ENCODE data around the gene LILRA2.
"Not testable (repeated sequence)": the region's sequence is repeated elsewhere in the genome, so short reads cannot be mapped to it uniquely, and the experiment has no call there.

Gene LILRA2

GRCh38 chr19:54573330-54573872 is at the start of gene LILRA2:
LILRA2 (plus strand) TSS chr19:54573790; CDS start chr19:54573879, 89 bp downstream.
- DNase-seq (ENCODE audit: low read depth) = no peak

DNA sequence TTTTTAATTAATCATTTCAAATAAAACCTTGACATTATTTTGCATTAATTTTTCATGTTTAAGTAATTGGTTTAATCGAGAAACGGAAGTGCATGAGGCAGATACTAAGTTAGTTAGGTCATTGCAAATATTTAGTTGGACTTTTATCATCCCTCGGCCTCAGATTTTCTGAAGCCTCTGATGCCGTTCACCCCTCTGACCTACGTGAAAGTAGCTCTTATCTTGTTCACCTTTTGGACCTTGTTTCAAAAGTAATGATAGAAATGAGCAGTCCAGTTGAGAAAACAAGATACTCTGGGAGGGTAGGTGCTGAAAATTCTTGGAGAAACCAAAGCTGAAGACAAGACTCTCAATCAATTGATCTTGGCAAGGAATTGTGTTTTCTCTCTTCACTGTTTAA is 48.0 kb upstream of the LILRA2 start:
- no peak for DNase-seq (ENCODE audit: low read depth)

GRCh38 chr19:54526972-54527371 is 46.6 kb upstream of the LILRA2 start:
- DNase-seq (ENCODE audit: low read depth) = no peak

GRCh38 chr19:54530866-54531265 is 42.7 kb upstream of the LILRA2 start:
- DNase-seq (ENCODE audit: low read depth) = no peak

DNA sequence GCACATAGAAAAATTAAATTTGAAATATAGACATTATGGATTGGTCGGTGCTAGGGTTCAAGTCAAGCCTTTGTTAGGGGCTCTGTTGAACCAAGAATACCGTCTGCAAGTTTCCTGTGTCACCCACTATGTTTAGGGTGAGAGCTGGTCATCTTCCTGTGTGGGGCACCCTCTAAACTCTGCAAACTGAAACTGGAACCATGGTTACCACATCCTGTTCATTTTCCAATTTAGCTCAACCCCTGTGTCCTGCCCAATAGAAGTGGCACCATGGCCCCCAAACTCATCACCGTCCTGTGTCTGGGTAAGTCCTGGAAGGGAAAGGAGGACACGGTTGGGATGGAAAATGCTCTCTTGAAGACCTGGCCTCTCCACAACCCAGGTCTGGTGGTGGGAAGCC is 41.1 kb upstream of the LILRA2 start:
- DNase-seq (ENCODE audit: low read depth) = no peak

- DNase-seq (ENCODE audit: low read depth) = no peak
Measured at GRCh38 chr19:54533476-54533875, 40.1 kb upstream of the LILRA2 start.

DNA sequence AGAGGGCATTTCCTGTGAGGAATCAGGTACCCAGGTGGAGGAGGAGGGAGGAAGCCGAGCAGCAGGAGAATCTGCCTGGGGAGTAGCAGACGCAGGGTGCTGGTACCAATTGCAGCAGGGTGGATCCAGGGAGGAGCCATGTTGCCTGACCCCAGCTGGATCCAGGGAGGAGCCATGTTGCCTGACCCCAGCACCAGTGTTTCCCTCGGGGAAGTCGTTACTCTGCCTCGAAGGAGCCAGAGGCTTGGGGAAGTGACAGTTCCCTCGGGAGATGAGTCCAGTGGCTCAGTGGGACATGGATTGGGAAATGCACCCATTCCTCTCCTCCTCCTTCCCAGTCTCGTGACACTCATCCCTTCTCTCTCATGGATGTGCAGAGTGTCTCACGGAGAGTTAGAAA is 39.4 kb upstream of the LILRA2 start:
- no peak for DNase-seq (ENCODE audit: low read depth)

DNA sequence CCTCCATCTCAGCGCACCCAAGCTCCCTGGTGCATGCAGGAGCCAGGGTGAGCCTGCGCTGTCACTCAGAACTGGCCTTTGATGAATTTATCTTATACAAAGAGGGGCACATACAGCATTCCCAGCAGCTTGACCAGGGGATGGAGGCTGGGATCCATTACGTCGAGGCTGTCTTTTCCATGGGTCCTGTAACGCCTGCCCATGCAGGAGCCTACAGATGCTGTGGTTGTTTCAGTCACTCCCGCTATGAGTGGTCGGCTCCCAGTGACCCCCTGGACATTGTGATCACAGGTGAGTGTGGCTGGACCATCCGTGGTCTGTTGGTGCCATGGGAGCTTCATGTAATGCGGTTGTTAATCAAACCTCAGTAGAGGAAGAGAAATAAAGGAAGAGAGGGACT is 38.0 kb upstream of the LILRA2 start:
- DNase-seq (ENCODE audit: low read depth) = no peak

DNA sequence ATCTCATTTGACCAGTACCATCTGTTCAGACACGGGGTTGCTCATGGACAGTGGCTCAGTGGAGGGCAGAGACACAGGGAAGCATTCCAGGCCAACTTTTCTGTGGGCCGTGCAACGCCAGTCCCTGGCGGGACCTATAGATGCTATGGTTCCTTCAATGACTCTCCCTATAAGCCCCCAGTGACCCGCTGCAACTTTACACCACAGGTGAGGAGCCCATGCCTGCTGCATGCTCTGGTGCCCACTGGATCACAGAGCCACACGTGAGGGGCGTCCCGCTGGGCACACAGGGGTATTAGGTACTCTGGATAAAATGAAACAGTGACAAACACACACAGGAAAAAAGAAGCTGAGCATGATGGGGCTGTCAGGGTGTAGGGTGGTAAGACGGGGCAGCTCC is 36.6 kb upstream of the LILRA2 start:
- no peak for DNase-seq (ENCODE audit: low read depth)

DNA sequence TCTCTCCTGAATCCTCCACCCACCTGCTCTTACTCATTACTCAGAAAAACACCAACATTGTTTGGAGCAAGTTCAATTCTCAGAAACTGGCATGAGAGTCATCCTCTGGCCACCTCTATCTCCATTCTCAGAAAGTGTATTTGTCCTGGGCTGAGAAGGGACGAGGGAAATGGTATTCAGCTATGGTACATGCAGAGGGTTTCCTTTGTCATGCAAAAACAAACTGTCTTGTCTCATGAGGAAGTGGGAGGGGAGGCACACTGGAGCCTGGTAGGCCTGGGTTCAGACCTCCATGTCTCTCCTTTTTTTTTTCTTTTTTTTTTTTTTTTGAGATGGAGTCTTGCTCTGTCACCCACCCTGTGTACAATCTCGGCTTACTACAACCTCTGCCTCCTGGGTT is 31.9 kb upstream of the LILRA2 start:
- DNase-seq (ENCODE audit: low read depth) = no peak

GRCh38 chr19:54548806-54549205 is 24.8 kb upstream of the LILRA2 start:
- DNase-seq (ENCODE audit: low read depth) = no peak

DNA sequence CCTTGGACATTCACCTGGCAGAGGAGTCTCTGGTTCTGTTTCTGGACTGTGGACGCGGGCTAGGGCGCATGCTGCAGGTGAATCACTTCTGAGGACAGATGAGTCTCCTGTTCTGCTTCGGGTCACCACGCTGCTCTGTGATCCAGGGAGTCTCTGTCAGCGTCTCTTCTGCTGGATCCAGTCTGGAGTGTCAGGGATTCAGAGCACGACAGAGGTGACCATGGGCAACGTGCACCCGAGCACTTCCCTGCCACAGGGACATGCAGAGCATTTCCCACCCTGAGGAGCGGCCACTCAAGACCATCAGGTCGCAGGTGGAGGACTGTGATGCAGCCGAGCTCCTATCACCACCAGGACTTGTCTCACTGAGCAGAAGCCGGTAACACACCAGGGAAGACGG is 24.4 kb upstream of the LILRA2 start:
- no peak for DNase-seq (ENCODE audit: low read depth)

DNA sequence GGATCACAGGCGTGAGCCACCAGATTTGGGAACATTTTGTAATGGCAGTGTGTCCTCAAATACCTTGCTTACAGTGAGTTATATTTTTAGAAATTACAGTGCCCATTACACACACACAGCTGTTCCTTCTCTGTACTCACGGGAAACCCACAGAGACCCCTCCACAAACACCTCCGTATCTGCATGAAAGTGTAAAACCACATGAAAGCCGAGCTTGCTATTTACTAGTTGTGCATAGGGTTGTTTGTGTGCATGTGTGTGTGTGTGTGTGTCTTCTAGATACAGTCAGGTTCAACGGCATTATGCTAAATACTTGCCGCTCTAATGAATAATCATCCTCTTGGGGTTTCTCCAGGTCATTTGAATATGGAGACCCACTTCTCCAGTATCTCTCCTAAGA is 22.3 kb upstream of the LILRA2 start:
- DNase-seq (ENCODE audit: low read depth) = no peak

DNA sequence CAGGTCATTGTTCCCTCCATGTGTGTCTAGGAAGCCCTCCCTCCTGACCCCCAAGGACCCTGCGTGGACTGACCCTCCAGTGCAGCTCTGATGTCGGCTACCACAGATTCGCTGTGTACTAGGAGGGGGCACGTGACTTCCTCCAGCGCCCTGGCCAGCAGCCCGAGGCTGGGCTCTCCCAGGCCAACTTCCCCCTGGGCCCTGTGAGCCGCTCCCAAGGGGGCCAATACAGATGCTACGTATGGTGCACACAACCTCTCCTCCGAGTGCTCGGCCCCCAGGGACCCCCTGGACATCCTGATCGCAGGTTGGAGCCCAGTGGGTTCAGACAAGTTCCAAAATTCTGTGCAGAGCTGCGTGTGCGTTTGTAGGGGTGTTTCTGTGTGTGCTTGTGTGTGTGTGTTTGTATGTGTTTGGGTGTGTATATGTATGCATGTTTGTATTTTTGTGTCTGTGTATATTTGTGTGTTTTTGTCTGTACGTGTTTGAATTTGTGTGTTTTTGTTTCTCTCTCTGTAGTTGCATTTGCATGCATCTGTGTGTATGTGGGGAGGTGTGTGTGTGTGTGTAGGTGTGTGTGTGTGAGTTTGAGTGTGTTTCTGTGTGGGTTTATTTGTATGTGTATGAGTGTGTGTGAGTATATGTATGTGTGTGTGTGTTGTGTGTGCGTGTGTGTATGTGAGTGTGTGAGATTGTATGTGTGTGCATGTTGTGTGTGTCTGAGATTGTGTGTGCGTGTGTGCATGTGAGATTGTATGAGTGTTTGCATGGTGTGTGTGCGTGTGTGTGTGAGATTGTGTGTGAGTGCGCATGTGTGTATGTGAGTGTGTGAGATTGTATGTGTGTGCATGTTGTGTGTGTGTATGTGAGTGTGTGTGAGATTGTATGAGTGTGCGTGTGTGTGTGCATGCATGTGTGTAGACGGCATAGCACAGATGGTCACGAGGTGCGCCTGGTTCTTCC is 21.4 kb upstream of the LILRA2 start:
- DNase-seq (ENCODE audit: low read depth) = no peak

GRCh38 chr19:54552913-54553310 is 20.7 kb upstream of the LILRA2 start:
- no peak for DNase-seq (ENCODE audit: low read depth)

DNA sequence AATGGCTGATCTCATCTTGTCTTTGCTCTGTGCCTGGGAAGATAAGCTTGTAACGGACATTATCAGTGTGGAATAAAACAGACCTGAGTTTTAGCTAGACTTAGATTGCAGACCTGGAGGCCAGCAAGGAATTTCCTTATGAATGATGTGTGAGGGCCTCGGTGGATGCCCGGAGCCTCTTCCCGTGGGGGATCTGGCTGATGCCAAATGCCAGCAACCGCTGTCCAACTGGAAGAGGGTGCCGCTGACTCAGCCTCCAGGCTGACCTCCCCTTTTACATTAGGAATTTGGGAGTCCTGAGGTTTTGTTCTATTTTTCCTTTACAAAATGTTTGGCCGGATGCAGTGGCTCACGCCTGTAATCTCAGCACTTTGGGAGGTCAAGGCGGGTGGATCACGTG is 19.6 kb upstream of the LILRA2 start:
- no peak for DNase-seq (ENCODE audit: low read depth)

DNA sequence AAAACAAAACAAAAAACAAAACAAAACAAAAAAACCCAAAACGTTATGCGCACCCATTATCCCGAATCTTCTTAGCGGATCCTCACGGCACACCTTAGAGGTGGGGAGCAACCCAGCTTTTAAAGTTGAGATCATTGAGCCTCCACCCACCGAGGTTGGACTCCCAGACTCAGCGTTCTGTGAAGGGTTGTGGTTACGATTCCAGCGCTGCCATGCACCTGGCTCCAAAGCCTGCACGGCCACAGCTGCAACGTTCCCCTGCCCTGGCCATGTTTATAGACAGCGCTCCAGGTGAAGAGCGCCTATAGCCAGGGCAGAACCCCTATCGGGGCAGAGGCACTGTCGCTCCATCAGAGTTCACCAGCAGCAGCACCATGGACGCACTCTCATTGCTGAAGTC is 18.7 kb upstream of the LILRA2 start:
- no peak for DNase-seq (ENCODE audit: low read depth)

- no peak for DNase-seq (ENCODE audit: low read depth)
Measured at GRCh38 chr19:54556194-54556593, 17.4 kb upstream of the LILRA2 start.

GRCh38 chr19:54558339-54558738 is 15.3 kb upstream of the LILRA2 start:
- no peak for DNase-seq (ENCODE audit: low read depth)

DNA sequence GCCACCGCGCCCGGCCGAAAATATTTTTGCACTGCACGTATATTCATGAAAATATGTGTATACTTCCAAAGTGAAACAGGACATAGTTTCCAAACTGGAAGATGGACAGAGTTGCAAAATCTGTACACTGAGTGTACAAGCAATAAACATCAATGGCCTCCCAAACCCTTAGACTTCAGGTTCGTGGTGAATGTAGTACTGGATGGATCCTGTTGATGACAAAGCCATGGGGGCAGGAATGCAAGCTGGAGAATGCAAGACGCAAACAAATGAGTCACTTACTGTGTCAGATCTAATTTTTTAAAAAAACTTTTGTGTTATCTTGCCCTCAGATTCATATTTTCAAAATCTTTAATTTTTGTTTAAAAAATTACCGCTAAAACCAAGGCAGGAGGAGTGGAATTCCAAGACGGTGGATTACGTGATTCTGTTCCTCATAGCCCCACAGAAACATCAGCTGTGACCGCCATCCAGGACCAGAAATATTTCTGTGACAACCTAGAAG is 12.7 kb upstream of the LILRA2 start:
- DNase-seq (ENCODE audit: low read depth) = no peak

GRCh38 chr19:54561840-54562239 is 11.8 kb upstream of the LILRA2 start:
- DNase-seq (ENCODE audit: low read depth) = no peak

DNA sequence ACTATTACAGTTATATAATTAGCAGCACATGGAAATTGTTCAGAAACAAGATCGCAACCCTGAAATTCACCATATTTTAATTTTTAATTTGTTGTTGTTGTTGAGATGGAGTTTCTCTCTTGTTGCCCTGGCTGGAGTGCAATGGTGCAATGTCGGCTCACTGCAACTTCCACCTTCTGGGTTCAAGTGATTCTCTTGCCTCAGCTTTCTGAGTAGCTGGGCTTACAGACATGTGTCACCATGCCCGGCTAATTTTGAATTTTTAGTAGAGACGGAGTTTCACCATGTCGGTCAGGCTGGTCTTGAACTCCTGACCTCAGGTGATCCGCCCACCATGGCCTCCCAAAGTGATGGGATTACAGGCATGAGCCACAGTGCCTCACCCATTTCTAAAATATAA is 10.4 kb upstream of the LILRA2 start:
- not testable (repeated sequence) for DNase-seq (ENCODE audit: low read depth)

- no peak for DNase-seq (ENCODE audit: low read depth)
Measured at GRCh38 chr19:54570316-54570715, 3.3 kb upstream of the LILRA2 start.

All from activated T-helper 1 cell treated with Interleukin-2 at 50 U/mL for 16 hours (primary cell).